Rectal smooth muscle tissue (tissue), 1 donor: Measurements from ENCODE around the gene ARHGAP18.
"Not testable (repeated sequence)": the region's sequence is repeated elsewhere in the genome, so short reads cannot be mapped to it uniquely, and the experiment has no call there.

ENCODE experiments used
- H3K27ac ChIP-seq: one replicate; pipeline ENCODE4 v1.7.0; 2013; ENCODE audit warnings: low read depth, low read length, inconsistent platforms
- H3K27me3 ChIP-seq: one replicate; pipeline ENCODE4 v1.7.0; 2013; ENCODE audit warnings: low read length; ENCODE audit not compliant: control insufficient read depth, insufficient read depth
- H3K36me3 ChIP-seq: one replicate; pipeline ENCODE4 v1.7.0; 2013; ENCODE audit warnings: low read length; ENCODE audit not compliant: control insufficient read depth, insufficient read depth
- H3K4me1 ChIP-seq: one replicate; pipeline ENCODE4 v1.7.0; 2013; ENCODE audit warnings: low read length; ENCODE audit not compliant: control insufficient read depth, insufficient read depth
- H3K4me3 ChIP-seq: one replicate; pipeline ENCODE4 v1.7.0; 2013; ENCODE audit warnings: low read length
- H3K9ac ChIP-seq: one replicate; pipeline ENCODE4 v1.7.0; 2013; ENCODE audit warnings: low read length

Gene ARHGAP18

GRCh38 chr6:129592516-129593232 is 117.3 kb downstream of the ARHGAP18 start:
- Histone ChIP-seq H3K4me1 (no peaks in the 10 kb centered on the region), H3K27ac (no peak overlapping the region), H3K4me3 (no peak overlapping the region), H3K36me3 (peaks cover 3% of the 10 kb centered on the region), H3K9ac (no peak overlapping the region), H3K27me3 (no peaks in the 10 kb centered on the region)

DNA sequence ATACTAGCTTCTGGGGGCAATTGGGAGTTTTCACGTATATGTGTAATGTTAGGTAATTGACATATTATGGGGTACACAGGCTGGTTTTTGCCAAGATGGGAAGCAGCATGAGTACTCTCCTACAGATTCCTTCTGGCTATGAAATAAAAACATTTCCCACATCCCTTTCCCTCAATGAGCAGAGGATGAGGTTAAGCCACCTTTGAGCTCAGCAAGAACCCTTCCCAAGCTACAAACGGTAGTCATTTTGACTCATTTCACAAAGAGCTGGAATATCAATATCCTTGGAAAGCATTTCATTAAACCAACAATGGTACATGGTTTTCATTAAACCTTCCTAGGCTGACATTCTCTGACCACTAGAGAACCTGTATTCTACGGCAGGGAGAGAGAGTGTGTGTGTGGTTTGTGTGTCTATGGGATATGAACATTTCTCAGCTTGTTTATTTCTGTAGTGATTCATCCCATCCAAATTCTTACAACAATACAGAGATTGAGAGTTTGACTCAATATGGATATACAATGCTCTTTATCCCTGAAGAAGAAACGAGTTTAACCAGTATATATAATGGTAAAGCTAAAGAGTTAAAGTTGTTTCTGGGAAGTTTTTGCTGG is 119.5 kb downstream of the ARHGAP18 start:
- no peaks in the 10 kb centered on the region for H3K36me3 ChIP-seq
- no peaks in the 10 kb centered on the region for H3K4me1 ChIP-seq
- H3K9ac ChIP-seq: no peak overlapping the region
- H3K4me3 ChIP-seq: no peak overlapping the region
- no peak overlapping the region for H3K27ac ChIP-seq
- H3K27me3 ChIP-seq: no peaks in the 10 kb centered on the region

- Histone ChIP-seq H3K27me3 (no peaks in the 10 kb centered on the region), H3K9ac (no peak overlapping the region), H3K4me3 (no peak overlapping the region), H3K4me1 (peaks cover 4% of the 10 kb centered on the region), H3K27ac (no peak overlapping the region), H3K36me3 (no peaks in the 10 kb centered on the region)
Measured at GRCh38 chr6:129586815-129587214, 123.2 kb downstream of the ARHGAP18 start.

DNA sequence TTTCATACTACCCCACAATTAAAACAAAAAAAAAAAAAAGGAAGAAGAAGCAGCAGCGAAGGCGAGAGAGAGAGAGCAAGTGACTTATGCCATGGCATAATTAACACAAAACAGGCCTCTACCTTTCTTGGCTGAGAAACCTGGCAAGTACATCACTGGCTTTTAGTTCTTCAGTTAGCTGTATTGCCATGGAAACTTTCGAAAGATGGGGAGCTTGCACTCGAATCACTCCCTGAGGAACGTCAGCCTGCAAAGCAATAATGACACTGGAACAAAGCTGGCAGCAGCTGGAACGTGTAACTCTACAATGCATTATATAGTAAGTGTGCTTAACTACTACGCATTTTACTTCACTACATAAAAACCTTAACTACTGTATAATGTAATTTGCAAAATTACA is 126.1 kb downstream of the ARHGAP18 start:
- Histone ChIP-seq H3K4me3 (no peak overlapping the region), H3K9ac (no peak overlapping the region), H3K36me3 (no peaks in the 10 kb centered on the region), H3K4me1 (peaks cover 4% of the 10 kb centered on the region), H3K27ac (no peak overlapping the region), H3K27me3 (no peaks in the 10 kb centered on the region)

GRCh38 chr6:129578315-129578714 is 131.7 kb downstream of the ARHGAP18 start:
- Histone ChIP-seq H3K4me3 (no peak overlapping the region), H3K36me3 (no peaks in the 10 kb centered on the region), H3K27me3 (no peaks in the 10 kb centered on the region), H3K9ac (no peak overlapping the region), H3K27ac (no peak overlapping the region), H3K4me1 (no peaks in the 10 kb centered on the region)

GRCh38 chr6:129577691-129578090 is 132.3 kb downstream of the ARHGAP18 start:
- H3K4me1 ChIP-seq: no peaks in the 10 kb centered on the region
- H3K9ac ChIP-seq: no peak overlapping the region

DNA sequence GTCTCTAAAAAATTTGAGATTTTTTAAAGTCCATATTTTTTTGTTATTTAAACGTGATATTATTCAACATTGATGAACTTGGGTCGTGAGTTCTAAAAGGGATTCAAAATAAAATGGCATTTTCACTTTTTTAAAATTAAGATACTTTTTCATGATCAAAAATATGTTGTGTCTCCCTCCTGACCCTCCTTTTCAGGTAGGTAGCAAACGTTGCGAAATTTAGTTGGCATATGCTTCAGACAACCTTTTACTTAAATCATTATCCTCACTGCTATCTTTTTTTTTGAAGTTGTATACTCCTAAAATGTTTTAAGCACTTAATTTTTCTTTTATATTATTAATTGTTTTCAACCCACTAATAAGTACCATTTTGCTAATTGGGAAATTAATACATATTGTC is 133.5 kb downstream of the ARHGAP18 start:
- H3K9ac ChIP-seq: no peak overlapping the region

More at GRCh38 chr6:129577691-129578090, 132.3 kb downstream of the ARHGAP18 start:
- no peak overlapping the region for H3K27ac ChIP-seq
- H3K36me3 ChIP-seq: no peaks in the 10 kb centered on the region
- H3K27me3 ChIP-seq: no peaks in the 10 kb centered on the region
- no peak overlapping the region for H3K4me3 ChIP-seq

DNA sequence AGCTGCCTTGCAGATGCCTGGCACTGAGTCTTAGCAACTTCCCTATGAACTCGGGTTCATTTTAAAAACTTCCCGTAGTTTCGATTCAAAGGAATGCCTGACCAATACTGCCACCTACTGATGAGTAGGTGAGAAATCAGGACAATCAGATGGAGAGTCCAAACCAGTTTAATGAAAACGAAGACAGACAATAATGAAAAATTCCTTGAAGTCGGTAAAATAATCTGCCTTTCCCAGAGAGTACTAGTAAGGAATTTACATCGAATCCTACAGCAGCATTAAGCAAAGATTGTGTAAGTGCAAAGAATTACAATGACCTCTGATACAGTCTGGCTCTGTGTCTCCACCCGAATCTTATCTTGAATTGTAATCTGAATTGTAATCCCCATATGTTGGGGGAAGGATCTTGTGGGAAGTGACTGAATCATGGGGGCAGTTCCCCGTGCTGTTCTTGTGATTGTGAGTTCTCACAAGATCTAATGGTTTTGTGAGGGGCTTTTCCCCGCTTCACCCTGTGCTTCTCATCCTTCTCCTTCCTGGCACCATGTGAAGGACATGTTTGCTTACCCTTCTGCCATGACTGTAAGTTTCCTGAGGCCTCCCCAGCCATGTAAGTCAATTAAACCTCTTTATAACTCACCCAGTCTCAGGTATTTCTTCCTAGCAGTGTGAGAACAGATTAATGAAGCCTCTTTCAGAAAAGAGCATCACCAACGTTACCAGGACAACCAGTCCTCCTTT is 134.4 kb downstream of the ARHGAP18 start:
- peak overlapping the region; percentile 30 for H3K4me3 ChIP-seq
- no peak overlapping the region for H3K27ac ChIP-seq
- no peaks in the 10 kb centered on the region for H3K27me3 ChIP-seq
- H3K4me1 ChIP-seq: no peaks in the 10 kb centered on the region
- no peak overlapping the region for H3K9ac ChIP-seq
- no peaks in the 10 kb centered on the region for H3K36me3 ChIP-seq

More for the DNA sequence above, 133.5 kb downstream of the ARHGAP18 start:
- H3K4me1 ChIP-seq: no peaks in the 10 kb centered on the region
- no peak overlapping the region for H3K4me3 ChIP-seq
- no peaks in the 10 kb centered on the region for H3K36me3 ChIP-seq
- no peaks in the 10 kb centered on the region for H3K27me3 ChIP-seq
- H3K27ac ChIP-seq: no peak overlapping the region

GRCh38 chr6:129574605-129575004 is 135.4 kb downstream of the ARHGAP18 start:
- H3K9ac ChIP-seq, H3K27me3 ChIP-seq, H3K27ac ChIP-seq, H3K4me1 ChIP-seq, H3K4me3 ChIP-seq, H3K36me3 ChIP-seq: not testable (repeated sequence)

GRCh38 chr6:129570929-129571328 is 139.0 kb downstream of the ARHGAP18 start:
- not testable (repeated sequence) for H3K27me3 ChIP-seq, H3K9ac ChIP-seq, H3K36me3 ChIP-seq, H3K27ac ChIP-seq, H3K4me1 ChIP-seq, H3K4me3 ChIP-seq

- H3K4me3 ChIP-seq: no peak overlapping the region
- no peaks in the 10 kb centered on the region for H3K27me3 ChIP-seq
- no peak overlapping the region for H3K27ac ChIP-seq
- H3K4me1 ChIP-seq: no peaks in the 10 kb centered on the region
- no peaks in the 10 kb centered on the region for H3K36me3 ChIP-seq
- no peak overlapping the region for H3K9ac ChIP-seq
Measured at GRCh38 chr6:129568015-129568414, 142.0 kb downstream of the ARHGAP18 start.

DNA sequence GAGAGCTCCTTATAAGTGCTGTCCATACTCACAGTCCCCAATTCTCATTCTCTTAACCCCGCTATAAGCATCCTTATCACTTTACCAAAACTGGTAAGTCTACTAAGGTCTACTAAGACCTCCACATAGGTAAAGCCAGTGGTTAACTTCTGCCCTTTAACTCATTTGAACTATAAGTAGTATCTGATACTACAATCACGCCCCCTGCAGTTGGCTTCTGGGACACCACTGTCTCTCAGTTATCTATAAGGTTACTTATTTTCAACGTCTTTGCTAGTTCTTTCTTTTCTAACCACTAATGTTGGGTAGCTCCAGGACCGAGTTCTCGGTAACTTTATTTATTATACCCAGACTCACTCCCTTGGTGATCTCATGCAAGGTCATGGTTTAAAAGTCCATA is 142.6 kb downstream of the ARHGAP18 start:
- Histone ChIP-seq H3K4me1 (no peaks in the 10 kb centered on the region), H3K9ac (no peak overlapping the region), H3K27me3 (no peaks in the 10 kb centered on the region), H3K27ac (no peak overlapping the region), H3K36me3 (no peaks in the 10 kb centered on the region), H3K4me3 (no peak overlapping the region)
